Measurements from ENCODE around the gene MAP3K21. TPM values are rescaled to one million over a fixed set of nuclear protein-coding genes. Genes with fewer than 3 reads are reported as not detected.

MAP3K21 gene
- total RNA-seq, 1 donor from 2014 or later: 11.0 TPM

- H3K4me3 ChIP-seq (ENCODE audit: low read depth, low read length): no peak overlapping the region
- TF ChIP-seq CTCF (conservative IDR thresholded peaks at IDR 0.05; ENCODE audit: low read depth, low read length): no peak
- no peak for DNase-seq (ENCODE audit: low read depth)
Observed at GRCh38 chr1:233290396-233291034, 37.0 kb upstream of the MAP3K21 start.

- no peak for DNase-seq (ENCODE audit: low read depth)
- no peak for TF ChIP-seq CTCF (conservative IDR thresholded peaks at IDR 0.05; ENCODE audit: low read depth, low read length)
- H3K4me3 ChIP-seq (ENCODE audit: low read depth, low read length): no peak overlapping the region
Observed at GRCh38 chr1:233293556-233294446, 33.7 kb upstream of the MAP3K21 start.

- TF ChIP-seq CTCF (conservative IDR thresholded peaks at IDR 0.05; ENCODE audit: low read depth, low read length): no peak
- DNase-seq (ENCODE audit: low read depth): no peak
- peak overlapping the region; percentile 85 for H3K4me3 ChIP-seq (ENCODE audit: low read depth, low read length)
Observed at GRCh38 chr1:233294913-233295236, 32.6 kb upstream of the MAP3K21 start.

- TF ChIP-seq CTCF (conservative IDR thresholded peaks at IDR 0.05; ENCODE audit: low read depth, low read length): no peak
- H3K4me3 ChIP-seq (ENCODE audit: low read depth, low read length): peak within 1 kb of the TSS; percentile 85
- DNase-seq (ENCODE audit: low read depth): no peak
Observed at GRCh38 chr1:233295237-233295974, 32.1 kb upstream of the MAP3K21 start, which contains the start of gene PCNX2. PCNX2 (minus strand) TSS chr1:233295725; CDS start chr1:233295478, 247 bp downstream.

- peak overlapping the region; percentile 85 for H3K4me3 ChIP-seq (ENCODE audit: low read depth, low read length)
- no peak for DNase-seq (ENCODE audit: low read depth)
- TF ChIP-seq CTCF (conservative IDR thresholded peaks at IDR 0.05; ENCODE audit: low read depth, low read length): no peak
Observed at GRCh38 chr1:233295975-233296322, 31.6 kb upstream of the MAP3K21 start.

- DNase-seq (ENCODE audit: low read depth): no peak
- no peak for TF ChIP-seq CTCF (conservative IDR thresholded peaks at IDR 0.05; ENCODE audit: low read depth, low read length)
- H3K4me3 ChIP-seq (ENCODE audit: low read depth, low read length): no peak overlapping the region
Observed at GRCh38 chr1:233299450-233299849, 28.1 kb upstream of the MAP3K21 start.
